Sigmoid colon (tissue), 7 donors: ENCODE measurements around the gene TYSND1. TPM values are rescaled to one million over a fixed set of nuclear protein-coding genes. Genes with fewer than 3 reads are reported as not detected.
A peak's percentile ranks its signal among the peaks of the same experiment; 100 is the strongest.

Source experiments
- DNase-seq: peaks from one replicate; pipeline ENCODE4 v3.0.0-alpha.2; 2019
- H3K27ac ChIP-seq, 4 donors: fragments of 200-600 bp; sonication (generic); one replicate each; pipeline ENCODE4 v1.5.1; 2016 to 2019; ENCODE audit warnings: mild to moderate bottlenecking in 1 of 4
- H3K27me3 ChIP-seq, 3 donors: fragments of 200-600 bp; sonication (generic); one replicate each; pipeline ENCODE4 v1.5.1; 2019; ENCODE audit warnings: mild to moderate bottlenecking in 1 of 3
- H3K36me3 ChIP-seq, 4 donors: fragments of 200-600 bp; sonication (generic); one replicate each; pipeline ENCODE4 v1.5.1; 2016 to 2019
- H3K4me1 ChIP-seq, 4 donors: fragments of 200-600 bp; sonication (generic); one replicate each; pipeline ENCODE4 v1.5.1; 2017 to 2019
- H3K4me3 ChIP-seq, 4 donors: fragments of 200-600 bp; sonication (generic); one replicate each; pipeline ENCODE4 v1.5.1; 2017 to 2019; ENCODE audit warnings: mild to moderate bottlenecking in 2 of 4, moderate library complexity in 1 of 4
- H3K9me3 ChIP-seq, 4 donors: fragments of 200-600 bp in 3 of 4; sonication (generic) in 3 of 4; one replicate each; pipeline versions ENCODE4 v1.5.1 to v1.6.1; 2013 to 2019
- CTCF ChIP-seq, 4 experiments: fragments of 450-650 bp in 3 of 4; fragments of 200-600 bp in 1 of 4; IDR thresholded peaks; one replicate each; pipeline ENCODE4 v1.5.1; 2016 to 2019; ENCODE audit warnings: antibody characterized with exemption in 4 of 4, mild to moderate bottlenecking in 3 of 4, moderate library complexity in 2 of 4
- EP300 ChIP-seq, 4 donors: sonication (generic); formaldehyde crosslinking; IDR thresholded peaks; one replicate each; pipeline ENCODE4 v1.6.1; 2017; ENCODE audit warnings: antibody characterized with exemption in 4 of 4
- POLR2A ChIP-seq, 2 donors: fragments of 450-650 bp; IDR thresholded peaks; one replicate each; pipeline ENCODE4 v1.6.1; 2016; ENCODE audit warnings: antibody characterized with exemption in 2 of 2, mild to moderate bottlenecking in 2 of 2, moderate library complexity in 2 of 2
- POLR2AphosphoS5 ChIP-seq, 4 donors: sonication (generic); formaldehyde crosslinking; IDR thresholded peaks; one replicate each; pipeline ENCODE4 v1.6.1; 2017; ENCODE audit warnings: antibody characterized with exemption in 4 of 4
- WGBS, 2 donors: extraction: QIAGEN DNeasy Blood & Tissue Kit; methylation state at CpG; one replicate each; pipeline ENCODE4 v1.1.7; 2013; 5-methylcytosine and 5-hydroxymethylcytosine counted together
- intact Hi-C: fragments of 100-400 bp; cut with DNase I; formaldehyde crosslinking; loops from one replicate; pipeline ENCODE4 v1.15.1; 2023
- polyA plus RNA-seq, 3 donors: library from polyadenylated mRNA; stranded (reverse); fragments of 200-250 nt; gene quantifications; one replicate each; pipeline ENCODE4 v1.2.3, GENCODE V29; 2013
- total RNA-seq, 4 donors: library from RNA; depleted of rRNA; stranded (reverse); fragments of >200 nt; gene quantifications; one replicate each; pipeline ENCODE4 v1.1.0, GENCODE V29; 2016
- donor health status: healthy with polysubstance abuse.
- donor health status: Bipolar disorder and iron deficiency.
- donor health status: healthy.

TYSND1 gene
- total and polyA plus RNA-seq, 7 donors, result 5.1 to 13.5 (median 8.4) TPM

GRCh38 chr10:70140297-70140696 lies 6.2 kb downstream of the TYSND1 start:
- TF ChIP-seq POLR2AphosphoS5 (IDR thresholded peaks at IDR 0.05) (no peak), POLR2A (IDR thresholded peaks at IDR 0.05) (no peak), CTCF (IDR thresholded peaks at IDR 0.05) (no peak), EP300 (IDR thresholded peaks at IDR 0.05) (no peak)
- 59 to 82% methylated on average over 5 of the region's 5 CpGs for WGBS, 2 donors

GRCh38 chr10:70139997-70140250 lies 6.6 kb downstream of the TYSND1 start:
- peaks cover 0 to 14% (median 8%) of the 10 kb centered on the region in 4 donors for H3K4me1 ChIP-seq
- 90 to 93% methylated on average over 6 of the region's 6 CpGs for WGBS, 2 donors
- H3K36me3 ChIP-seq, result peaks cover 0 to 11% (median 3%) of the 10 kb centered on the region in 4 donors
- H3K27ac ChIP-seq, result no peak overlapping the region
- peak; percentile 41 for DNase-seq
- no peak for TF ChIP-seq EP300 (IDR thresholded peaks at IDR 0.05)
- TF ChIP-seq POLR2A (IDR thresholded peaks at IDR 0.05), result no peak
- no peak for TF ChIP-seq CTCF (IDR thresholded peaks at IDR 0.05)
- TF ChIP-seq POLR2AphosphoS5 (IDR thresholded peaks at IDR 0.05), result no peak
- no peak overlapping the region for H3K4me3 ChIP-seq
- intact Hi-C loops, result loop anchor here (10.0 kb wide), 1 partner anchor 225 kb away; no protein-coding TSS in a partner anchor
- H3K9me3 ChIP-seq, result no peaks in the 10 kb centered on the region
- H3K27me3 ChIP-seq, result no peaks in the 10 kb centered on the region

More at GRCh38 chr10:70140297-70140696, 6.2 kb downstream of the TYSND1 start:
- no peak for DNase-seq
- no peaks in the 10 kb centered on the region for H3K27me3 ChIP-seq
- H3K4me1 ChIP-seq, result peaks cover 0 to 18% (median 11%) of the 10 kb centered on the region in 4 donors
- H3K36me3 ChIP-seq, result peaks cover 0 to 11% (median 3%) of the 10 kb centered on the region in 4 donors
- H3K9me3 ChIP-seq, result no peaks in the 10 kb centered on the region
- H3K4me3 ChIP-seq, result no peak overlapping the region
- H3K27ac ChIP-seq, result no peak overlapping the region
- intact Hi-C loops, result loop anchor here (10.0 kb wide), 1 partner anchor 225 kb away; no protein-coding TSS in a partner anchor

- peak; percentile 40 for DNase-seq
- Histone ChIP-seq H3K27me3 (no peaks in the 10 kb centered on the region), H3K4me3 (no peak overlapping the region), H3K27ac (no peak overlapping the region), H3K36me3 (peaks cover 0 to 11% (median 3%) of the 10 kb centered on the region in 4 donors), H3K4me1 (peaks cover 0 to 9% (median 2%) of the 10 kb centered on the region in 4 donors), H3K9me3 (no peaks in the 10 kb centered on the region)
- 91 to 95% methylated on average over 11 of the region's 11 CpGs for WGBS, 2 donors
- intact Hi-C loops, result no loop called here
- TF ChIP-seq POLR2AphosphoS5 (IDR thresholded peaks at IDR 0.05) (no peak), POLR2A (IDR thresholded peaks at IDR 0.05) (no peak), EP300 (IDR thresholded peaks at IDR 0.05) (no peak), CTCF (IDR thresholded peaks at IDR 0.05) (no peak)
These were observed 7.1 kb downstream of the TYSND1 start for GRCh38 chr10:70139151-70139996.

- intact Hi-C loops, result no loop called here
These were observed 8.3 kb downstream of the TYSND1 start for GRCh38 chr10:70137927-70138883.

GRCh38 chr10:70137135-70137534 lies 9.4 kb downstream of the TYSND1 start:
- intact Hi-C loops, result no loop called here
- H3K36me3 ChIP-seq, result peaks cover 0 to 11% (median 3%) of the 10 kb centered on the region in 4 donors
- no peak for DNase-seq
- H3K4me1 ChIP-seq, result peaks cover 0 to 9% (median 6%) of the 10 kb centered on the region in 4 donors
- H3K27ac ChIP-seq, result no peak overlapping the region
- no peaks in the 10 kb centered on the region for H3K9me3 ChIP-seq
- H3K4me3 ChIP-seq, result no peak overlapping the region
- WGBS, 2 donors, result 66 to 84% methylated on average over 9 of the region's 9 CpGs
- H3K27me3 ChIP-seq, result no peaks in the 10 kb centered on the region
- TF ChIP-seq CTCF (IDR thresholded peaks at IDR 0.05) (no peak), EP300 (IDR thresholded peaks at IDR 0.05) (no peak), POLR2A (IDR thresholded peaks at IDR 0.05) (no peak), POLR2AphosphoS5 (IDR thresholded peaks at IDR 0.05) (no peak)

More at GRCh38 chr10:70137927-70138883, 8.3 kb downstream of the TYSND1 start:
- no peaks in the 10 kb centered on the region for H3K27me3 ChIP-seq
- 32 to 80% methylated on average over 14 of the region's 14 CpGs for WGBS, 2 donors
- H3K9me3 ChIP-seq, result no peaks in the 10 kb centered on the region
- peaks cover 0 to 11% (median 3%) of the 10 kb centered on the region in 4 donors for H3K36me3 ChIP-seq
- DNase-seq, result peak; percentile 49
- no peak overlapping the region for H3K27ac ChIP-seq
- peaks cover 0 to 3% (median 3%) of the 10 kb centered on the region in 4 donors for H3K4me1 ChIP-seq
- no peak overlapping the region for H3K4me3 ChIP-seq
- no peak for TF ChIP-seq POLR2A (IDR thresholded peaks at IDR 0.05)
